HG03135 (cell line): ENCODE data around the gene SPON2.
"Not testable (repeated sequence)": the region's sequence is repeated elsewhere in the genome, so short reads cannot be mapped to it uniquely, and the experiment has no call there.

Experiments
- ATAC-seq: cut with Tn5 transposase; IDR thresholded peaks from one replicate; pipeline ENCODE4 v1.9.1; 2021; ENCODE audit warnings: mild to moderate bottlenecking, moderate library complexity; ENCODE audit not compliant: unreplicated experiment

Gene SPON2

GRCh38 chr4:1152290-1152689, 20.1 kb downstream of the SPON2 start:
- no peak for ATAC-seq

GRCh38 chr4:1151541-1151940, 20.8 kb downstream of the SPON2 start:
- no peak for ATAC-seq

GRCh38 chr4:1150875-1151274, 21.5 kb downstream of the SPON2 start:
- ATAC-seq = no peak

- ATAC-seq = no peak
Measured at GRCh38 chr4:1139860-1140259, 32.5 kb downstream of the SPON2 start.

- no peak for ATAC-seq
Measured at GRCh38 chr4:1137850-1138249, 34.5 kb downstream of the SPON2 start.

GRCh38 chr4:1137063-1137776, 35.2 kb downstream of the SPON2 start:
- ATAC-seq = no peak

- no peak for ATAC-seq
Measured at GRCh38 chr4:1136048-1136447, 36.3 kb downstream of the SPON2 start.

GRCh38 chr4:1133033-1133432, 39.4 kb downstream of the SPON2 start:
- no peak for ATAC-seq

GRCh38 chr4:1130316-1131186, 41.8 kb downstream of the SPON2 start:
- ATAC-seq = peak; percentile 88

GRCh38 chr4:1126506-1126905, 45.9 kb downstream of the SPON2 start:
- ATAC-seq = no peak

- ATAC-seq = not testable (repeated sequence)
Measured at GRCh38 chr4:1125466-1125865, 46.9 kb downstream of the SPON2 start.

GRCh38 chr4:1124818-1125217, 47.6 kb downstream of the SPON2 start:
- no peak for ATAC-seq

- no peak for ATAC-seq
Measured at GRCh38 chr4:1122505-1122904, 49.9 kb downstream of the SPON2 start.
